Stimulated activated CD4-positive, alpha-beta T cell treated with anti-CD3 and anti-CD28 coated beads, Interleukin-12 subunit alpha, Interleukin-12 subunit beta, amount 100 ng/mL, for 24 hours (primary cell): ENCODE data around the gene CEP170.
"Not testable (repeated sequence)": the region's sequence is repeated elsewhere in the genome, so short reads cannot be mapped to it uniquely, and the experiment has no call there.

Experiments used
- DNase-seq, 2 experiments: peaks; one replicate each; pipeline ENCODE4 v3.0.0-alpha.2; 2020; ENCODE audit warnings: low read depth in 2 of 2

Gene CEP170

DNA sequence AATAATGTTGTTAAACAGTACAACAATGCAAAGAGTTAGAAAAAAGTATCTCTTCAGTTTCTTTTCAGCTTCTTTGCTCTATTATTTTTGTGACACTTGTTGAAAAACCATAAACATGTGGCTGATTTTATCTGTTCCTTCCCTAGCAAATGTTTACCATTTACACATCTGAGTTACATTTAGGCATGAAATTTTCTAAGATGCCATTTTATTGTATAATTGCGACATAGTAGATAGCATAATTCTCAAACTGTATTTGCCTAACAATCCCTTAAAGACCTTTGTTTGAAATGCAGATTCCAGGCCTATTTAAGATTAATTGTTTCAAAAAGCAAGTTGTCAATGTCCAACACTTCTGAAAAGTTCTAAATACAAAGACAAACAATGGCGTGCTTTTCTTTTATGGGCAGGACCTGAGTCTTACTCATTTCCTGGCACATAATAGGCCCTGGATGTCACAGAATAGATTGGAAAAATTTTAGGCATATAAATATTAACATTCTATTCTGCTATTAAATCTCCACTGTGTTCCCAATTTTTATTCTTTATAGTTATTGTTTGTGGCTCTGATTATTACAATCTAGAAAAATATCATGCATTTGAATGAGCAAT, 81.2 kb downstream of the CEP170 start:
- DNase-seq = not testable (repeated sequence)

DNA sequence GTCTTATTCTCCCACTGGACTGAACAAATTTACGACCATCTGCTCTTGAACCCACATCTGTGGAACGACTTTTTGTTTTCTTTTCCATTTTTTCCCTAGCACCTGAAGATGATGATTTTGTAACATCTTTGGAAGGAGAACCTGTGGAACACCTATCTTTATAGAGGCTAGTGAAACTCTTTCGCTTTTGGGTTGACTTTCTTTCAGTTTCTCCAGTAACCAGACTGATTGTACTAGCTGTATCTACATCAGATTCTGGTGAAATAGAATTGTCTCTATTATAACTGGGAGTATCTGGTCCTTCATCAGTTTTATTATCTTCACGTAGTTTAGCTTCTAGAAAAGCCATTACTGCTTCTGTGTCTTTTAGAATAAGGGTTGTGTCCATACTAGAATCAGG, 90.2 kb downstream of the CEP170 start:
- not testable (repeated sequence) for DNase-seq

DNA sequence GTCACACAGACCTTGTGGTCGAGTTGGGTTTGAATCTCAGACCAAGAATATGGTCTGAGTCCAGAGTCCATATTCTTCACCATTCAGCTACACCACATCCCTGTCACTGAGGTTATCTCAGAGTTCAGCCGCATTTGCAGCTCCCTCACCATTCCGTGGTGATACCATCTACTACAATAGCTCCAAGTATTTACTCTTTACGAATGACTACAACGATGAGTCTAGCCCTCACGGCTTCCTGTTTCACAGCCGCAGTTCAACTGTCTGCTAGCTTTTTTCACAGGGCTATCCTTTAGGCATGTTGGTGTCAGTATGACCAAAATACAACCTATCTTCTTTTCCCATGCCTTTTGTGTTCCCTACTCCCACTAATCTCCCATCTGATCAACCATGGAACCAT, 104.2 kb downstream of the CEP170 start:
- not testable (repeated sequence) for DNase-seq

DNA sequence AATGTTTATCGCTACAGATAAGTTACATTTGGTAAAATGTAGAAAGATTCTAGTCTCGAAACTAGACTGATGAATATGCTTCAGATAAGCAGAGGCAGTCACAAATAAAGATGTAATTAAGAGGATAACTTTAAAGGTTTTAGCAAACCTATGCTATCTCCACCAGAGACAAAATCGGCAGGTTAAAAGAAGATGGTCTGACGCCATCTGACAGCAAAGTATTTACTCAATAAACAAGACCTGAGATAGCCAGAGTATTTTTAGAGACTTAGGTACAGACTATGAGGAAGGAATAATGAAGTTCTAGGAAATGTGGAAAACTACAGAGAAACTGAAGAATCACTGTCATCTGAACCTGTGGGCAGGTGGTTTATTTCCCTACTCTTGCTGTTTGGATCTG, 106.0 kb downstream of the CEP170 start:
- not testable (repeated sequence) for DNase-seq

DNA sequence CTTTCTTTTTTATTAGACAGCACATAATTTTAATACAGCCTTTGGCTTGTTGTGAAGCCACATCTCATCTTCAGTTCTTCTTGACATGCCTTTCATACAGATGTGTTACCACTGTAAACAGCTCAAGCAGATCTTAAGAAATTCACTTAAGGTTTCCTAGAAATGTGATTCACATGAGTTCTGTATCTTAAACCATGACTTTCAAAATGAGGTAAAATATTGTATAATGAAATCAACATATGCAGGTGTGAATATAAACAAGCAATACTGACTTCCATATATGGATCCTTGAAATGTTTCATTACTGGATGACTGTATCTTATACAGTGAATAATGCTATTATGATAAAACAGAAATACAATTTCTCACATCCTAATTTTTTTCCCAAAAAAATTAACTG, 107.7 kb downstream of the CEP170 start:
- DNase-seq = not testable (repeated sequence)

DNA sequence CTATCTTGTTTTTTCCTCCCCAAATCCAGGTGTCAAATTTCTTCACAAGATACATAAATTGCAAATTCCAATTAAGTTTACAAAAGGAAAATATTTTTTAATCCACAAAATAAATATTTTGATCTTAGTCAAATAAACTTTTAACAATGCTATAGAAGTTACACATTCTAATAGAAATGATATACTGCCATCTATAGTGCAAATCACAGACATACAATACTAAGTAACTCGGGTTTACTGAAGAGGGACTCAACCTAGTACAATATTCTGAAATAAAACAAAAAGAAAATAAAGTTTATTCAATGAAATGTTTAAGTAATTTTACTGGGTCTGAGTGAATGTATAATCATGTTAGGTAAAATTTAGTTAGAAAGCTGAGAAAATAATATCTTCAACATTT, 114.6 kb downstream of the CEP170 start:
- not testable (repeated sequence) for DNase-seq

DNA sequence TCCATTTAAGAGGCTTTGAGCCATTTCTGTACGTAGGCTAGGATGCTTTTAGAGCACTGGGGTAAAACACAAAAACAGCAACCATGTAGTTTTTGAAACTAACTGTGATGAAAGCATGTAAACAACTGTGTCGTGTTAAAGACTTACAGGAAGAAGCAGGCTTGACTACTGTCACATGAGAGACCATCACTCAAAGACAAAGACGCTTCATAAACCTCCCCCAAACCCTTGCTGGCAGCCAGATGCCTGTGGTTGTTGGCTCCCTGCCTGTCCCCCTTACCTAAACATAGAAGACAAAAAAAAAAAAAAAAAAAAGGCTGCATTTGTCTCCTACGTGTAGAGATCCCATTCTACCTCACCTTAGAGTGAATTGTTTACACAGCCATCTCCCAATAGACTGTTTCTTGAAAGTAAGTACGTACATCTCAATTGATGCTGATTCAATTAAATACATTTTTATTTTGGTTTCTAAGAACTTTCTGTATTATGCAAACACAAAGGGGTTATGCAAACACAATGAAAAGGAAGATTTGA, 132.1 kb downstream of the CEP170 start:
- DNase-seq = not testable (repeated sequence)

DNA sequence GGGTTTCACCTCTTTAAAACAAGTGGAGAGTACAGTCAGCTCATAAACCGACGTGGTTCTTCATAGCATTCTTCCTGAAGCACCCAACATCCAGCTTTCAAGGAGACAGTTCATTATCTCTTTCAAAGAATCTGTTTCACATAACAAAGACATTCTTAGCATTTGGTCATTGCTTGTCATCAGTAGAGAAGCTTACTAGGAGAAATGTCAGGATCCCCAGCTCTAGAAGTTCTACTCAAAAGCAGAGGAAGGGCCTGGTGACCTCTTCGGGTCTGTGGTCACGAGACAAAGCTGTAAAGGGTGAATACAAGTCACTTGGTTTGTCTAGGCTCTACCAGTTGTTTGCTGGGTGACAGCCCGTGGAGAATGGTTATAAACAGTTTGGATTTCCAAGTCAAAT, 133.1 kb downstream of the CEP170 start:
- not testable (repeated sequence) for DNase-seq

DNA sequence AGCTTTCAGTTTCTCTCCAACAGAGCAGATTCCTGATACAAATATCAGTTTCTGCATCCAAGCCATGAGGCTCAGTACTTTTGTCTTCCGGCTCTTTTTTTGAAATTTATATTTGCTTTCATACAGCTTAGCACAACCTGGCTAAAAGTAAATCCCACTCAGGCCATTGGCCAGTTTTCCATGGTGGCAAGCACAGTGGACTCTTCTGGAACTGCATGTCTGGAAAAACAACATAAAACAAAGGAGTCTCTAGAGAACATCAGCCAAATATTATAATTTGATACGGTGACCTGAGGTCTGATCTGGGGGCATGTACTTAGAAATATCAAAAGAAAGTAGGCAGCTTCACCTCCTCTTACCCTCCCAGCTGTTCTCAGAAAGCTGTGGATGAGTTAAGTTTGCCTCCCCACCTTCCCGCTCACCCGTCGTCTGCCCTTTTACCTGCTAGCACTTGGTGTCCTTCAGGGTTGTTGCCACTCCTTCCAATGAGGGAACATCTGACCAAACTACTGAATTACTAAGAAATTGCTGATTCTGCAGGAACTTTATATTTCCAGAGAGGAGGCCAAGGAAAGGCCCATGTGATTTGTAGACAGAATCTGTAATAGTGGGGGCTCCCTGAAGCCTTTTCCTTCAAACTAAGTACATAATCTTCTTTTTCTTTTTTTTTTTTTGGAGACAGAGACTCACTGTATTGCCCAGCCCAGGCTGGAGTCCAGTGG, 136.3 kb downstream of the CEP170 start:
- DNase-seq = not testable (repeated sequence)

DNA sequence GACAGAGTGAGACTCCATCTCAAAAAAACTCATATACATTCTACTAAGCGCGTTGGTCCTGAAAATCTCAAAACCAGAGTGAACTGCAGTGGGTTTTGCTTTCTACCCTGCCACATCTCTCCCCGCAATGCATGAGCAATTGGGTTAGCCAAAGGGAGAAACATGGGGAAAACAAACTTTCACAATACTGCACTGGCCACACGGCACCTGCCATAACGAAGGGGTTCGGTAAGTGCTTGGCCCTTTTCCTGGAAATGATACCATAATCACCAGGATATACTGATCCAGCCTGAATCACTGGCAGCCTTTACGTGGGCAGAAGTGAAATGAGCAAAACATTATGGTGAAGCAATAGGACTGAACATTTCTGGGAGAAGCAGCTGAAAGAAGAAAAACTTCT, 138.9 kb downstream of the CEP170 start:
- DNase-seq = not testable (repeated sequence)

DNA sequence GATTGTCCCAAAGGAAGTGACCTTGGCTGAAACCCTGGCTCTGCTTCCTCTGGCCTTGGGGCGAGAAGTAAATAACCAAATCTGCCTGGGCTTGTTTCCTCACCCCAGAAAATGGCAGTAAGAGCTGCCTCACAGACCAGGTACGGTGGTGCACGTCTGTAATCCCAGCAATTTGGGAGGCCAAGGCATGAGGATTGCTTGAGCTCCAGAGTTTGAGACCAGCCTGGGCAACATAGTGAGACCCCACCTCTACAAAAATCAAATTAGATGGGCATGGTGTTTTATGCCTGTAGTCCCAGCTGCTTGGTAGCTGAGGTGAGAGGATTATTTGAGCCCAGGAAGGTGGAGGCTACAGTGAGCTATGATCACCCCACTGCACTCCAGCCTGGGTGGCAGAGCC, 140.3 kb downstream of the CEP170 start:
- not testable (repeated sequence) for DNase-seq

DNA sequence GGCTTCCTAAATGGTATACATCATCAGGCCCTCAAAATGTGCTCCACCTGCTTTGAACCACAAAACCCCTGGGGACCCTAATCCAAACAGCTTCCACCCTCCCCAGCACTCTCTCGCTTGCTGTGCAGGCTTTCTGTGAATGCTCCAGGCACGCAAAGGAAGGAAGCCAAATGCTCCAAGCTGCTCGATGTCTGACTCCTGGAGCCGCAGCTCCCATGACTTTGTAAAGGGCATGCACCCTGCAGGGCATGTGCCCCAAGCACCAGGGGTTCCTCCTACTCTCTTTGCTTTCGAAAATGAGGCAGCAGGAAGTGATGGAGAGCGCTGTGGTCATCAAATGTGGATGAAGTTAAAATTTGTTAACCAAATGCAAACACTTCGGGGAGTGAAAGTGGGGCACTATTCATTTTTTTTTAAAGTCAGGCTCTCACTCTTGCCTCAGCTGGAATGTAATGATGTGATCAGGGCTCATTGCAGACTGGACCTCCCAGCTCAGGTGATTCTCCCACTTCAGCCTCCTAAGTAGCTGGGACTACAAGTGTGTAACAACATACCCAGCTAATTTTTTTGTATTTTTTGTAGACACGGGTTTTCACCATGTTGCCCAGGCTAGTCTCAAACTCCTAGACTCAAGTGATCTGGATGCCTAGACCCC, 140.9 kb downstream of the CEP170 start:
- DNase-seq = not testable (repeated sequence)

DNA sequence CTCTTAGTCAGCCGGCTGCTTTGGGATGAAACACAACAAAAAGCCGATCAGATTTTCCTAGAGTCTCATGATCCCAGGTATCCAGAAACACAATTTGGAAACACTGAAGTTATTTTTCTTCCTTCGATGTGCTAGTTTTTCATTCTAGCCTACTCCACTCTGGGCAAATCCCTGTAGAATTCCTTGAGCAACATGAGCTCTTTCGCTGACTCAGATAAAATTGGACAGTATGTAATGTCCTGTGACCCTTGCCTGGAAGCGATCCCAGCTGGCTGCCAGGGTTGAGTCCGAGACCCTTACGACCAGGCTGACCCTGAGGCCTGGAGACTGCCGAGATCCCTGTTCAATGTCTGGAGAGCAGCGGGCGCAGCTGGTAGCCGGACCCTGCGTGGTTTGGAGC, 147.9 kb downstream of the CEP170 start:
- DNase-seq = not testable (repeated sequence)

DNA sequence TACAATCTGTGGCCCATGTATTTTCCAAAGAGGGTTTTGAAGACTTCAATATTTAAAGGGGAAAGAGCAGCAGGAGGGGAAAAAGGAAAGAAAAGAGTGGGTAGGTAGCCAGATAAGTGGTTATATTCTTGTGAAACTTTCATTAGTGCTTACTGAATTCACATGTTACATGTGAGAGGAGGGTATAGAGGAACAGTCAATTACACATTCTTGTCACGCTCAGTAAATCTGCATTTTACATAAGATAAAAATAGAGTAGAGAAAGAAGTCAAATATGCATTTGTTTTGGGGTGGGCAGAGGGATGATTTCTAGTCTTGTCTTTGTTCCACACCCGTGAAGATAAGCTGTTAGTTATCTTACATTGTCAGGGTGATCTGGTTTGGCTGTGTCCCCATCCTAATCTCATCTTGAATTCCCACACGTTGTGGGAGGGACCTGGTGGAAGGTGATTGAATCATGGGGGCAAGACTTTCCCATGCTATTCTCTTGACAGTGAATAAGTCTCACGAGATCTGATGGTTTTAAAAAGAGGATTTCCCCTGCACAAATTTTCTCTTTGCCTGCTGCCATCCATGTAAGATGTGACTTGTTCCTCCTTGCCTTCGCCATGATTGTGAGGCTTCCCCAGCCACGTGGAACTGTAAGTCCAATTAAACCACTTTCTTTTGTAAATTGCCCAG, 149.3 kb downstream of the CEP170 start:
- not testable (repeated sequence) for DNase-seq

DNA sequence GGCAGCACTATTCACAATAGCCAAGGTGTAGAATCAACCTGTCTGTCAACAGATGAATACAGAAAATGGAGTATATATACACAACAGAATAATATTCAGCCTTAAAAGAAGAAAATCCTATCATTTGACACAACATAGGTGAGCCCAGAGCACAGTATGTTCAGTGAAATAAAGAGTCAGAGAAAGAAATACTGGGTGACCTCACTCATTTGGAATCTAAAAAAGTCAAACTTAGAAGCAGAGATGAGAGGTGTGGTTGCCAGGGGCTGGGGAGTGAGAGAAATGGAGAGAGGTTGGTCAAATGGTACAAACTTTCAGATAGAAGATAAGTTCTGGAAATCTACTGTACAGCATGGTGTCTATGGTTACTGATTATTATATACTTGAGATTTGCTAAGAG, 150.0 kb downstream of the CEP170 start:
- DNase-seq = not testable (repeated sequence)

DNA sequence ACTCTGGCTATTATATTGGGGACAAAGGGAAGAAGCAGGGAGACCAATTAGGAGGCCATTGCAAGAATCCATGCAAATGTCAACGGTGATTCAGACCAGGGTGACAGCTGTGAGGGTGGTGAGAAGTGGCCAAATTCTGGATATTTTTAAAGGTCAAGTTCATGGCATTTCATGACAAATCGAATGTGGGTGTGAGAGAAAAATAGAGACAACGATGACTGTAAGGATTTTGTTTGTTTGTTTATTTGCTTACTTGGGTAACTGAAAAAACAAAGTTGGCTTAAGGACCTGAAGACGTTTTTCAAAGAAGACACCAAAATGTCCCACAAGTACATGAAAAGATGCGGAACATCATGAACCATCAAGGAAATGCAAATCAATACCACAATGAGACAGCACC, 150.6 kb downstream of the CEP170 start:
- DNase-seq = not testable (repeated sequence)

DNA sequence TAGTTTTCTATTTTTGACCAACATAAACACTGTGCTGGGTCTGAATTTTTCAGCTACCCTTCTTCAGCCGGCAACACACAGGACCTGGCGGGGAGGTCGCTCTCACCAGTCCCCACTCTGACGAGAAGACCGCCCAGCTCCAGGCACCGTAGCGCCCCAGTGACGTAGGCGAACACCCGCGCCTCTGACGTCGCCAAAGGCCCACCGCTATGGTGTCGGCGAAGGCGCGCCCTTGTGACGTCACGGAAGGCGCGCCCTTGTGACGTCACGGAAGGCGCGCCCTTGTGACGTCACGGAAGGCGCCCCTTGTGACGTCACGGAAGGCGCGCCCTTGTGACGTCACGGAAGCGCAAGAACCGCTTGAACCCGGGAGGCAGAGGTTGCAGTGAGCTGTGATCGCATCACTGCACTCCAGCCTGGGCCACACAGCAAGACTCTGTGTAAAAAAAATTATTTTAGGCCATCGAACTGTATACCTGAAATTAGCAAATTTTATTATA, 153.5 kb downstream of the CEP170 start:
- peak; percentile 50 to 61 for DNase-seq

DNA sequence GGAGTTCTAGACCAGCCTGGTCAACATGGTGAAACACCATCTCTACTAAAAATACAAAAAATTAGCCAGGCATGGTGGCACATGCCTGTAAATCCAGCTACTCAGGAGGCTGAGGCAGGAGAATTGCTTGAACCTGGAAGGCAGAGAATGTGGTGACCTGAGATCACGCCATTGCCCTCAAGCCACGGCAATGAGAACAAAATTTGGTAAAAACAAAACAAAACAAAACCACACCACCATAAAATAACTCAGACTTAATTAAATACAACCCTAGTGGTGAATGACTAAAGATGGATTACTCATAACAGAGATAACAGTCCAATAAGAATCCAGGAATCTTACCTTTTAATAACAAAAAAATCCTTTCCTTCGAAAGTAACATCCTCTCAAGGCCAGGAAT, 167.7 kb downstream of the CEP170 start:
- DNase-seq = not testable (repeated sequence)
